ENCODE data around the gene PID1. TPM values are rescaled to one million over a fixed set of nuclear protein-coding genes. Genes with fewer than 3 reads are reported as not detected.
A peak's percentile ranks its signal among the peaks of the same experiment; 100 is the strongest.

PID1 gene
- total RNA-seq, 1 donor from 2014 or later = 0.95 TPM

DNA sequence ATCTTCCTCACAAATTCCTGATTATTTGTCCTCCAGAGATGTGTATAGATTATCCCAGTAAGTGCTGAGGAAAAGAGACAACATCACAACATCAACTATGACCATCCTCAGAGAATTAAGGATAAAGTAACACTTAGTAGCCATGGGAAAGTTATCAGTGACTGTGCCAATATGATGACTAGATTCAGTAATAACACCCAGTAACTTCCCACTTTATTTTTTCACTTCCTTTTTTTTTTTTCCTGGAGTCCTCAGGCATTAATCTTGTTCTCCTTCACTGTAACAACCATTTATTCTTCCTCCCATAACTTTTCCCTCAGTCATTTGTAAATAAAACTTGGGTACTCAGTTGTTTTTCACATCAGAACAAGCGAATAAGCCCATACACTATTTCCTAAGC is 16.7 kb upstream of the PID1 start:
- TF ChIP-seq, protein P1, sequence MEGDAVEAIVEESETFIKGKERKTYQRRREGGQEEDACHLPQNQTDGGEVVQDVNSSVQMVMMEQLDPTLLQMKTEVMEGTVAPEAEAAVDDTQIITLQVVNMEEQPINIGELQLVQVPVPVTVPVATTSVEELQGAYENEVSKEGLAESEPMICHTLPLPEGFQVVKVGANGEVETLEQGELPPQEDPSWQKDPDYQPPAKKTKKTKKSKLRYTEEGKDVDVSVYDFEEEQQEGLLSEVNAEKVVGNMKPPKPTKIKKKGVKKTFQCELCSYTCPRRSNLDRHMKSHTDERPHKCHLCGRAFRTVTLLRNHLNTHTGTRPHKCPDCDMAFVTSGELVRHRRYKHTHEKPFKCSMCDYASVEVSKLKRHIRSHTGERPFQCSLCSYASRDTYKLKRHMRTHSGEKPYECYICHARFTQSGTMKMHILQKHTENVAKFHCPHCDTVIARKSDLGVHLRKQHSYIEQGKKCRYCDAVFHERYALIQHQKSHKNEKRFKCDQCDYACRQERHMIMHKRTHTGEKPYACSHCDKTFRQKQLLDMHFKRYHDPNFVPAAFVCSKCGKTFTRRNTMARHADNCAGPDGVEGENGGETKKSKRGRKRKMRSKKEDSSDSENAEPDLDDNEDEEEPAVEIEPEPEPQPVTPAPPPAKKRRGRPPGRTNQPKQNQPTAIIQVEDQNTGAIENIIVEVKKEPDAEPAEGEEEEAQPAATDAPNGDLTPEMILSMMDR (IDR thresholded peaks at IDR 0.05) = no peak
- Mint-ChIP-seq H3K4me3 (ENCODE audit: unreplicated experiment) (no peak overlapping the region), H3K27me3 (ENCODE audit: low read depth) (peaks cover 2% of the 10 kb centered on the region), H3K4me1 (ENCODE audit: low read depth) (no peaks in the 10 kb centered on the region), H3K27ac (ENCODE audit: unreplicated experiment) (no peak overlapping the region), H3K9me3 (ENCODE audit: low read depth) (peaks cover 24% of the 10 kb centered on the region), H3K36me3 (ENCODE audit: low read depth) (no peaks in the 10 kb centered on the region)
- DNase-seq (ENCODE audit: low spot score) = no peak

DNA sequence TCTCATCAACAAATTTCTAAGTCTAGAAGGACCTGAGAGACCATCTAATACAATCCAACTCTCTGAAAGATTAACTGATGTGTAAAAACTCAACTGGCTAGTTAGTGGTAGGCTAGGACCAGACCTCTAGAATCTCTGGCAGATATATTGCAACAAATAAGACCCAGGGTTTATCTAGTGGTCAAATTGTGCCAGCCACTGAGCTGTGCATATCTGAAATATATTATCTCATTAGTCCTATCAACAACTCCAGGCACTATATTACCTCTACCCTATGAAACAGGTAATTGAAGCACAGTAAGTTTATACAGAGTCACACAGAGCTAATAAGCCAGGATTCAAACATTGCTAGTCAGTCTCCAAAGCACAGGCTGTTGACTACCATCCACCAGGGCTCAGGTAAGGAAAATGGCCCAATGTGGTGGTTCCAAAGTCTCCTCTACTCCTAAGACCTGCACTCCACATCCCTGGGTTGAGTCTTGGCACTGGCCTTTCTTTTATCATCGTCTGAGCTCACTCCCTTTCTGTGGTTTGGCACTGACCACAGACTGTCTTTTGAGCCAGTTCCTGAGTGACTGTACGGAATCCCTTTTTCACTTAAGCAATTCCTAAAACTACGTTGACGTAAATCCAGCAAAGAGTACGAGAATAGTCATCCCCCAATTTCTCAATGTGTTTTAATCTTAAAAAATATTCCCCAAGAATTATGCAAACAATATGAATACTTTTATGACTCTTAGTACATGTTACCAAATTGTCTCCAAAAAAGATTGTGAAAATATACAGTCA is 11.9 kb upstream of the PID1 start:
- Mint-ChIP-seq H3K36me3 (ENCODE audit: low read depth) (no peaks in the 10 kb centered on the region), H3K27me3 (ENCODE audit: low read depth) (peaks cover 6% of the 10 kb centered on the region), H3K4me1 (ENCODE audit: low read depth) (no peaks in the 10 kb centered on the region), H3K27ac (ENCODE audit: unreplicated experiment) (no peak overlapping the region), H3K9me3 (ENCODE audit: low read depth) (peaks cover 5% of the 10 kb centered on the region), H3K4me3 (ENCODE audit: unreplicated experiment) (no peak overlapping the region)
- TF ChIP-seq, protein P1 (IDR thresholded peaks at IDR 0.05) = no peak
- DNase-seq (ENCODE audit: low spot score) = no peak

DNA sequence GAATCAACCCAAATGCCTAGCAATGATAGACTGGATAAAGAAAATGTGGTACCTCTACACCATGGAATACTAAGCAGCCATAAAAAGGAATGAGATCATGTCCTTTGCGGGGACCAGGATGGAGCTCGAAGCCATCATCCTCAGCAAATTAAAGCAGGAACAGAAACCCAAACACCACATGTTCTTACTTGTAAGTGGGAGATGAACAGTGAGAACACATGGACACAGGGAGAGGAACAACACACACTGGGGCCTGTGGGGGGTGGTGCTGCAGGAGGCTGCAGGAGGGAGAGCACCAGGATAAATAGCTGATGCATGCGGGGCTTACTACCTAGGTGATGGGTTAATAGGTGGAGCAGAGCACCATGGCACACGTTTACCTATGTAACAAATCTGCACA is 8.4 kb upstream of the PID1 start:
- peaks cover 12% of the 10 kb centered on the region for H3K27me3 Mint-ChIP-seq (ENCODE audit: low read depth)
- no peak overlapping the region for H3K27ac Mint-ChIP-seq (ENCODE audit: unreplicated experiment)
- no peak for DNase-seq (ENCODE audit: low spot score)
- H3K4me1 Mint-ChIP-seq (ENCODE audit: low read depth) = no peaks in the 10 kb centered on the region
- no peak overlapping the region for H3K4me3 Mint-ChIP-seq (ENCODE audit: unreplicated experiment)
- no peaks in the 10 kb centered on the region for H3K36me3 Mint-ChIP-seq (ENCODE audit: low read depth)
- TF ChIP-seq, protein P1 (IDR thresholded peaks at IDR 0.05) = no peak
- H3K9me3 Mint-ChIP-seq (ENCODE audit: low read depth) = no peaks in the 10 kb centered on the region

DNA sequence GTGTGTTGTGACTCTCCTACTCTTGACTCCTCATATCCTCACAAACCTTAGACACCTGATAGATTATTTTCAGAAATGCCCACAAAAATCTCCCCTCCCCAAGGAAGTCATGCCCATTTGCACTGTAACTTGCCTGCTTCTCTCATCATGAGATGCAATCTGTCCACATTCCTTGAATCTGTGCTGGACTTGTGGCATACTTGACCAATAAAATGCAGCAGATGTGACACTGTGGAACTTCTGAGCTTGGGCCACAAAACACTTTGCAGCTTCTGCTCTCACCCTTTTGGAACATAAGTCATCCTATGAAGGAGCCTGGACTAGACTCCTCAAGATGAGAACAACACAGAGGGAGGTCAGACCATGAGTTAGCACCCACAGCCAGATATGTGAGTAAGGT is 4.4 kb upstream of the PID1 start:
- H3K27me3 Mint-ChIP-seq (ENCODE audit: low read depth) = peaks cover 20% of the 10 kb centered on the region
- peaks cover 3% of the 10 kb centered on the region for H3K4me1 Mint-ChIP-seq (ENCODE audit: low read depth)
- no peak overlapping the region for H3K4me3 Mint-ChIP-seq (ENCODE audit: unreplicated experiment)
- no peaks in the 10 kb centered on the region for H3K36me3 Mint-ChIP-seq (ENCODE audit: low read depth)
- H3K9me3 Mint-ChIP-seq (ENCODE audit: low read depth) = no peaks in the 10 kb centered on the region
- DNase-seq (ENCODE audit: low spot score) = no peak
- no peak overlapping the region for H3K27ac Mint-ChIP-seq (ENCODE audit: unreplicated experiment)
- TF ChIP-seq, protein P1 (IDR thresholded peaks at IDR 0.05) = no peak

DNA sequence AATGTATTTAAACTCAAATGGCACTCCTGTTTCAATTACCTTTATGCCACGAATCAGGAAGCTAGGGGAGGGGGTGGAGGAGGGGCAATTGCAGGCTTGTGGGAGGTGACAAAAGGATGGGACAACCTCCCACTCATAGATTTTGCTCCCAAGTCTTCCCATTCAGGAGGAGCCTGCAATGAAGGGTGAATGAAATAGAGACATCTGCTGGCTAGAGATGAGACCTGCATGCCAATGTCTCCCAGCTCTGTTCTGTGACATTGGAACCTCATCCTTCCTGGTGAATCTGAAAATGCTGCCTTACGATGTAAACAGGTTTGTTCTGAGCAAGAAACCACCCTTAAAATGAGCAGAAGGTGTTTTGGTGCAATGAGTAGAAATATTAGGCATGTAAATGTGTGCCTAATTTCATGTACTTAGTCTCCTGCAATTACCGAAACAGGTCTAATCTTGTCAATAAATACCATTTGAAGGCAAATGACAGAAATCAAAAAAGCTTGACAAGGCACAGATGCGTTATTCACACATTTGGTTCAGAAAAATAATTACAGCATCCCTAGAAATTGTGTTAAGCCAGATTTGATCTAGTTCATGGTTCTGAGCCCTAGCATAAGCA is 2.7 kb upstream of the PID1 start:
- H3K27ac Mint-ChIP-seq (ENCODE audit: unreplicated experiment) = no peak overlapping the region

More for the DNA sequence above, 2.7 kb upstream of the PID1 start:
- H3K27me3 Mint-ChIP-seq (ENCODE audit: low read depth) = peaks cover 28% of the 10 kb centered on the region
- H3K9me3 Mint-ChIP-seq (ENCODE audit: low read depth) = no peaks in the 10 kb centered on the region
- H3K36me3 Mint-ChIP-seq (ENCODE audit: low read depth) = no peaks in the 10 kb centered on the region
- no peak overlapping the region for H3K4me3 Mint-ChIP-seq (ENCODE audit: unreplicated experiment)
- TF ChIP-seq, protein P1 (IDR thresholded peaks at IDR 0.05) = peak; percentile 87
- DNase-seq (ENCODE audit: low spot score) = no peak
- H3K4me1 Mint-ChIP-seq (ENCODE audit: low read depth) = peaks cover 3% of the 10 kb centered on the region
